Endothelial cell of umbilical vein (primary cell): Measurements from ENCODE around the gene PLCG2.

Source experiments
- CTCF ChIP-seq, 2 donors: IDR thresholded peaks; 1 replicate in 1 of 2; 2 replicates in 1 of 2; pipeline ENCODE4 v1.5.1; 2011; ENCODE audit warnings: low read length in 2 of 2, mild to moderate bottlenecking in 2 of 2, moderate library complexity in 2 of 2, control low read depth in 1 of 2, inconsistent platforms in 1 of 2, low read depth in 1 of 2; ENCODE audit not compliant: insufficient read depth in 1 of 2; ENCODE audit errors: extremely low read depth in 1 of 2
- EZH2 ChIP-seq: IDR thresholded peaks from 2 replicates; pipeline ENCODE4 v1.6.1; 2012; ENCODE audit warnings: borderline replicate concordance, low read depth, mild to moderate bottlenecking, moderate library complexity, low read length, inconsistent platforms; ENCODE audit not compliant: severe bottlenecking
- FOS ChIP-seq: IDR thresholded peaks from 2 replicates; pipeline ENCODE4 v1.6.1; 2011; ENCODE audit warnings: mild to moderate bottlenecking, low read length, moderate library complexity, borderline replicate concordance; ENCODE audit not compliant: insufficient read depth
- POLR2A ChIP-seq: IDR thresholded peaks from 2 replicates; pipeline ENCODE4 v1.6.1; 2012; ENCODE audit warnings: low read depth, mild to moderate bottlenecking, control low read depth, low read length

GRCh38 chr16:81740169-81740568 is 38.9 kb upstream of the PLCG2 start:
- no peak for TF ChIP-seq EZH2
- no peak for TF ChIP-seq CTCF (IDR thresholded peaks at IDR 0.05; ENCODE audit: extremely low read depth in 1 of 2, insufficient read depth in 1 of 2, low read depth in 1 of 2, low read length in 2 of 2)
- TF ChIP-seq POLR2A, result no peak
- no peak for TF ChIP-seq FOS
